Neural progenitor cell (in vitro differentiated cells): ENCODE measurements around the gene ALDH2.

ENCODE experiments used
- CTCF ChIP-seq: fragments of 200-600 bp; sonication (generic); IDR thresholded peaks from 2 replicates; pipeline ENCODE4 v1.5.1; 2017; ENCODE audit warnings: antibody characterized with exemption, mild to moderate bottlenecking
- EZH2 ChIP-seq: fragments of 200-600 bp; sonication (generic); IDR thresholded peaks from 2 replicates; pipeline ENCODE4 v1.6.1; 2017; ENCODE audit warnings: antibody characterized with exemption, mild to moderate bottlenecking, moderate library complexity

GRCh38 chr12:111780166-111780565 lies 13.4 kb downstream of the ALDH2 start:
- TF ChIP-seq CTCF = no peak
- no peak for TF ChIP-seq EZH2
